ENCODE measurements around the gene TAF11L13. TPM values are rescaled to one million over a fixed set of nuclear protein-coding genes. Genes with fewer than 3 reads are reported as not detected.

The TAF11L13 gene
- total RNA-seq, 6 experiments from 2014 or later = not detected

DNA sequence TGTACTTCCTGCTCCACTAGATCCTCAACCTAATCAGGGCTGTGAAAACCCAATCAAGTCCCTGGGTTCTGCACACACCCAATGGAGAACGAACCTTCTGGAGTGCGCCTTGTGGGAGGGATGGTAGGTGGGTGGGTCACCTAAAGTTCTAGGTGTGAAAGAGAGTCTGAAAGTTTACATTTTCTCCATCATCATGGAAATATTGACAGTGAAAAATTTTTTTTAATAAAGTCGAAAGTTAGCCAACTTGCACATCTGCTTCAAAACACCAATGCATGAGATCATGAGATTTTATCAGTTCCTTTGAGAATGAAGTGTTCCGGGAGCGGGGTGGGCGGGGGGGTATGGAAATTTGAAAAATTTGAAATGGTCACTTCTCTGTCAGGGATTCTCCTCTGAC lies 24.0 kb downstream of the TAF11L13 start:
- H3K9me3 Mint-ChIP-seq = peaks cover 1% of the 10 kb centered on the region; the same call in 1 of the 2 replicates
- no peak overlapping the region for H3K27ac Mint-ChIP-seq
- no peak overlapping the region for H3K4me3 Mint-ChIP-seq
- no peaks in the 10 kb centered on the region for H3K4me1 Mint-ChIP-seq (ENCODE audit: low read depth)
- no peak for DNase-seq
- no peaks in the 10 kb centered on the region; the same call in 1 of the 2 replicates for H3K27me3 Mint-ChIP-seq (ENCODE audit: insufficient read depth)
- TF ChIP-seq, protein P1, sequence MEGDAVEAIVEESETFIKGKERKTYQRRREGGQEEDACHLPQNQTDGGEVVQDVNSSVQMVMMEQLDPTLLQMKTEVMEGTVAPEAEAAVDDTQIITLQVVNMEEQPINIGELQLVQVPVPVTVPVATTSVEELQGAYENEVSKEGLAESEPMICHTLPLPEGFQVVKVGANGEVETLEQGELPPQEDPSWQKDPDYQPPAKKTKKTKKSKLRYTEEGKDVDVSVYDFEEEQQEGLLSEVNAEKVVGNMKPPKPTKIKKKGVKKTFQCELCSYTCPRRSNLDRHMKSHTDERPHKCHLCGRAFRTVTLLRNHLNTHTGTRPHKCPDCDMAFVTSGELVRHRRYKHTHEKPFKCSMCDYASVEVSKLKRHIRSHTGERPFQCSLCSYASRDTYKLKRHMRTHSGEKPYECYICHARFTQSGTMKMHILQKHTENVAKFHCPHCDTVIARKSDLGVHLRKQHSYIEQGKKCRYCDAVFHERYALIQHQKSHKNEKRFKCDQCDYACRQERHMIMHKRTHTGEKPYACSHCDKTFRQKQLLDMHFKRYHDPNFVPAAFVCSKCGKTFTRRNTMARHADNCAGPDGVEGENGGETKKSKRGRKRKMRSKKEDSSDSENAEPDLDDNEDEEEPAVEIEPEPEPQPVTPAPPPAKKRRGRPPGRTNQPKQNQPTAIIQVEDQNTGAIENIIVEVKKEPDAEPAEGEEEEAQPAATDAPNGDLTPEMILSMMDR (IDR thresholded peaks at IDR 0.05) = no peak
- H3K36me3 Mint-ChIP-seq (ENCODE audit: low read depth) = no peaks in the 10 kb centered on the region

DNA sequence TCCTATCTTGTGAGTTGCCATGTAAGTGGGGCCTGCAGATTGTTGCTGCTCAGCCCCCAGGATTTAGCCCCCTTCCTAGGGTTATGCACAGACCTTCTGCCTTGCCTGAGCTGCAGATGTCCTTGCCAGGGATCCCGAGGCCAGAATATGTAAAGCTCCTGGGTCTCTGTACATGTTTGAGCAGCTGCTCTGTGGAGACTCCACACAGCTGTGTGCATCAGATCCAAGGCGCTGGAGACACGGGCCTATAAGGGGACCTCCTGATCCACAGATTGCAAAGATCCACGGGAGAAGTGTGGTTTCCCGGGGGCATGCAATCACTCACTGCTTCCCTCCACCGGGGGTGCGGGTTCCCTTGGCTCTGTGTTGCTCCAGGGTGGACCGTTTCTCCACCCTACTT lies 31.3 kb downstream of the TAF11L13 start:
- TF ChIP-seq, protein P1 (IDR thresholded peaks at IDR 0.05) = no peak
- H3K27me3 Mint-ChIP-seq (ENCODE audit: insufficient read depth) = peaks cover 2% of the 10 kb centered on the region
- H3K36me3 Mint-ChIP-seq (ENCODE audit: low read depth) = no peaks in the 10 kb centered on the region
- H3K9me3 Mint-ChIP-seq = peaks cover 10% of the 10 kb centered on the region
- H3K4me3 Mint-ChIP-seq = no peak overlapping the region
- no peak overlapping the region for H3K27ac Mint-ChIP-seq
- H3K4me1 Mint-ChIP-seq (ENCODE audit: low read depth) = no peaks in the 10 kb centered on the region
- DNase-seq = no peak

- Mint-ChIP-seq H3K9me3 (peaks cover 14% of the 10 kb centered on the region), H3K4me3 (no peak overlapping the region), H3K27me3 (ENCODE audit: insufficient read depth) (peaks cover 2% of the 10 kb centered on the region), H3K27ac (no peak overlapping the region), H3K36me3 (ENCODE audit: low read depth) (no peaks in the 10 kb centered on the region), H3K4me1 (ENCODE audit: low read depth) (no peaks in the 10 kb centered on the region)
- TF ChIP-seq, protein P1 (IDR thresholded peaks at IDR 0.05) = no peak
- no peak for DNase-seq
Observed at GRCh38 chr5:17665836-17666235, 33.9 kb downstream of the TAF11L13 start.

- Mint-ChIP-seq H3K9me3 (peaks cover 18% of the 10 kb centered on the region), H3K4me1 (ENCODE audit: low read depth) (no peaks in the 10 kb centered on the region), H3K27ac (no peak overlapping the region), H3K27me3 (ENCODE audit: insufficient read depth) (peaks cover 2% of the 10 kb centered on the region), H3K36me3 (ENCODE audit: low read depth) (no peaks in the 10 kb centered on the region), H3K4me3 (no peak overlapping the region)
- DNase-seq = no peak
- TF ChIP-seq, protein P1 (IDR thresholded peaks at IDR 0.05) = no peak
Observed at GRCh38 chr5:17666726-17667235, 34.9 kb downstream of the TAF11L13 start.

- H3K9me3 Mint-ChIP-seq = peaks cover 17% of the 10 kb centered on the region
- TF ChIP-seq, protein P1 (IDR thresholded peaks at IDR 0.05) = no peak
- H3K36me3 Mint-ChIP-seq (ENCODE audit: low read depth) = no peaks in the 10 kb centered on the region
- no peak overlapping the region for H3K27ac Mint-ChIP-seq
- H3K4me1 Mint-ChIP-seq (ENCODE audit: low read depth) = no peaks in the 10 kb centered on the region
- no peak for DNase-seq
- H3K4me3 Mint-ChIP-seq = no peak overlapping the region
- H3K27me3 Mint-ChIP-seq (ENCODE audit: insufficient read depth) = no peaks in the 10 kb centered on the region
Observed at GRCh38 chr5:17670353-17670752, 38.5 kb downstream of the TAF11L13 start.

Measured in HFFc6 (cell line).